Activated CD4-positive, alpha-beta T cell treated with anti-CD3 and anti-CD28 coated beads, Interleukin-2, Interleukin-4, amounts not matched to agents 100 ng/mL and 50 ng/mL, durations not matched to agents 16 hours and 8 hours (primary cell): ENCODE results near the gene SPATA13.
"Not testable (repeated sequence)": the region's sequence is repeated elsewhere in the genome, so short reads cannot be mapped to it uniquely, and the experiment has no call there.

Experiments used
- DNase-seq: peaks from one replicate; pipeline ENCODE4 v3.0.0-alpha.2; 2020; ENCODE audit warnings: low spot score

SPATA13 gene

DNA sequence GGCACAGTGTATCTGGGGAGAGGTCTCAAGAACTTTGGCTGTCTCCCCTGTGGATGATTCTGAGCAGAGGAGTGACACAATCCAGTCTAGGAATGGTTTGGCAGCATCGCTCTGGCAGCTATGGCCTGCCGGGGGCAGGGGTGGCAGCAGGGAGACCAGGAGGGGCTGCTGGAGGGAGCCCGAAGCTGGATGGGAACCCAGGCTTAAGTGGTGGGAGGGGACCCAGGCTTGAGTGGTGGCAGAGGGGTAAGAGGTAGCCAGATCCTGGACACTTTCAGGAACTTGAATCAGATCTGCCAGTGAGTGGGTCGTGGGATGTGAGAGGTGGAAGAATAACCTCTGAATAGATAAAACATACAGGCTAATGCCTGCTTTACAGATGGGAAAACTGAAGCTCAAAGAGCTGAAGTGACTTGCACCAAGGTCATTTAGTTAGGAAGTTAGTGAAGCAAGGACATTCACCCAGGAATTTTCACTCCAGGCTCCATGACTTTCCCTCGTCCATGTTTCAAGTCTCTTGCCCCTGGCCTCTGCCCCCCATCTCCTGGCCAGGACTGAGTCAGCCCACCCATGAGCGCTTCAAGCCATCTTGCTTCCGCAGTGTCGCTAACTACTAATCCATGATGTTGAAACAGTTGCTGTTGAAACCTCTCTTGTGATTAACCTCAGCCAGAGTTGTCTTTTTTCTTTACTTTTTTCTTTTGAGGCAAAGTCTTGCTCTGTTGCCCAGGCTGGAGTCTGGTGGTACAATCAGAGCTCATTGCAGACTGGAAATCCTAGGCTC lies 119.0 kb downstream of the SPATA13 start:
- DNase-seq: no peak

DNA sequence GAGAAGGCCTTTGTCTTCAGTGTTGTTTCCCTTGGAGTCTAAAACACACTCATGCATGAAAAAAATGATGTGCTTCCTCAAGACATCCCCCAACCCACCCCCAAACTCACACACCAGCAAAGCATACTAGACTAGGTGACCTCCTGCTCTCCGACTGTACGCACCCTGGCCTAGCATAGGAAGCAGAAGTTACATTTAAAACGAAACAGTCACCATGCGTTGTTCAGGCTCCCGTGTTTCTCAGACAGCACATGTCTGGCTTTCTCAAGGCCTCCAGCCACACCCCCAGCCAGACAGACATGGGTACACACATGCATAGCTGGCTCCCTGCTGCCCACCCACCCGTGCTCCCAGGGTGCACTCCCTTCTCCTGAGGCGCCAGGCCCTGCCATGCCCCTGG lies 120.2 kb downstream of the SPATA13 start:
- DNase-seq: no peak

DNA sequence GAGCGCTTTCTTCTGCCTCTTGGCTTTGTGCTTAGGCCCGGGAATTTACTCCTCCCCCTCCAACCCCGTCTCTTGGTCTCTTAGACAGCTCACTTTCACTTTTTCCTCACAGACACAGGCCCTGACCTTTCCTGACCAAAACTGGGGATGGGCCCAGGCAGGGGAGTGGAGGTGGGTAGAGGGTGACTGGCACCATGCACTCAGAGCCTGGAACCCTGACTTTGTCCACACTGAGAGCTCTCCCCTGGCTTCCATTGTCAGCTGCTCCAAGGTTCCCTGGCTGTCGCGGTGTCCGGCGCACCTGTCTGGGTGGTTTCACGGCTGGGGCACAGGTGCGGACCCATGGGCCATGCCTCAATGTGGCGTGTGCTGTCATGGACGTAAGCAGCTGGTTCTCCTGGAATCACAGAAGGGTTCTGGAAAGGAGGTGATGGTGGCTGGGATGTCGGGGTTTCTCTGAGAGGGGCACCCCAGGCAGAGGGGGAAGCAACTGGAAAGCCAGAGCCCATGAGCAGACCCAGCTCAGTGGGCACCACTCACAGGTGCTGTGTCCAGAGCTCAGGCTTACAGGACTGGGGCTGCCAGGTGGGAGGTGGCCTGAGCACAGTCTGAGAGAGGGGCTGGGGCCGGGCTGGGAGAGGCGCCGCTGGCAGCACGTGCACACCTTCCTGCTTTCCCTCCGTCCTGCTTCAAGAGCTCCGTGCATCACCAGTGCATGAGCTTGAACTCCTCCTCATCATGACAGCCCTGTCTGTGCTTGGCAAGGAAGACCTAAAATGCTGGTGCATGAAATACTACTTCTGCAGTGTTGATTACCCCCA lies 120.9 kb downstream of the SPATA13 start:
- no peak for DNase-seq

DNA sequence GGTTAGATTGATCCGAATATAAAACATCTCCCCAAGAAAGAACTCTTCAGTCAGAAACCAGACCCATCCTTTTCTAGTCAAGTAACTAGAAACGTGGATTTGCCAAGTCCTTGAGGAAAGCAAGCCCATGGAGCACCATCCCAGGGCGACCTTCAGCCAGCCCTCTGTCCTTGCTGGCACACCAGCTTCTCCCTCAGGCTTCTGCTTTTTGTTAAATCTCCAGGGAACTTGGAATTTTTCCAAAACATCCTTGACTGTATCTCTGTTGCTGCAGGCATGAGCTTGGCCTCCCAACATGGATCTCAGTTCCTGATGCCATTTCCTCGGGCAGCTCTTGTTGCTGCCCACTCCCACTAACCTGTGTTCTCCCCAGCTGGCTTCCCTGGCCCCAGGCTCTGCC lies 121.7 kb downstream of the SPATA13 start:
- no peak for DNase-seq

DNA sequence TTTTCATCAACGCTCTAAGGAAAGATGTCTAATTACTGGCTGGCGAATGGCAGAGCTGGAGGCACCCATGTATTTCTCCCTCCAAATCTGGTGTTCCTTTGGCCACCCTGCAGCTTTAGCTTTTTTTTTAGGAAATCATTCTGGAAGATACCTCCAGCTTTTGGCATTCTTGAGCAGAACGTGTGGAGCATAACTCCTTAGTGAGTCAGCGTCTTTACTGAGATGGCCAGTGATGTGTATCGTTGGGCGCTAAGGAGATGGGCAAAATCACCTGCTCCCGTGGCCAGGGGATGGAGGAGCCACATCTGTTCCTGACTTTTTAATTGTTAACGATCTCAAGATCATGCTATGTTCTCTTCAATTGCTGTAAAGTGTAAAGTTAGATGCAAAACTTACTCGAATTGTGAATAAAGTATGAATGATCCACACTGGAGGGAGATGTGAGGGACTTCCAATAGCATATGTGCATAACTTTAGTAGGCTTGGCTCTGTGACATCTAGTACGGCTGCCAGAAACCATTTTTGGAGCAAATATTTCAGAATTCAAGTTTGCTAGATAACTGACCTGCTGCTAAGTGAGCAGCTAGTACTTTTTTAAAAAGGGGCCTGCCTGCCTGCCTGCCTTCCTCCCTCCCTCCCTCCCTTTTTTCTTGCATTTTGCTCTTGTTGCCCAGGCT lies 124.5 kb downstream of the SPATA13 start:
- DNase-seq: no peak

DNA sequence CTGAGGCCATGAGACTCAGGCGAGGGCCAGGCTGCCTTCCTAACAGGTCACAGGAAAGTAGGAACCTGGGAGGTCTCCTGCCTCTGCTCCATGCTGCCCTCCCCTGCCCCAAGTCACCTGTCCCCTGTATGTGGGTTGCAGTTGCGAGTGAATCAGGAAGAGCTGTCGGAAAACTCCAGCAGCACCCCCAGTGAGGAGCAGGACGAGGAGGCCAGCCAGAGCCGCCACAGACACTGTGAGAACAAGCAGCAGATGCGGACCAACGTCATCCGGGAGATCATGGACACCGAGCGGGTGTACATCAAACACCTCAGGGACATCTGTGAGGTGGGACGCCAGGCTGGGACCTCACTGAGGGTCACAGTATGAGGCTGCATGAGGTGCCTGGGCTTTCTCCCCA lies 126.1 kb downstream of the SPATA13 start:
- DNase-seq: no peak

DNA sequence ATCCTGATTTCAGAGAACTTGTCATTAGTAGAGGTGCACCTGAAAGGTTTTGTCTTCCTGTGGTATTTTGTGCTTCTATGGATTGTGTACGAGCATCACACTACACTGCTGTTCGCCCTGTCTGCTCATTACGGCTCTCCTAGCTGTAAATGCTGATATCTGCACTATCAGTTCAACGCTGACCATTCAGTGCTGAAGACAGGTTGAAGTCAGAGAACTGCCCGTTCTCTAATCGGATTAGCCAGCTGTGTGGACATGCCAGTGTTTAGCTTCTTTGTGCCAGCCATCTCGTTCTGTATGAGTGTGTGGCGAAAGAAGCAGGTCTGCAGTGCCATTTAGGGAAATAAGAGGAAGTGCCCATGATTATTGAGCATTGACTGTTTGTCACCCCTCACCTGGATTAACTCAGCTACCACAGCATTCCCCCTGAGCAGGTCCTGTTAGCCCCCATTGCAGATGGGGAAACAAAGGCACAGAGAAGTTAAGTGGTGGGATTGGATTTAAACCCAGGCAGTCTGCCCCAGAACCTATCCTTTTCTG lies 127.3 kb downstream of the SPATA13 start:
- DNase-seq: no peak

DNA sequence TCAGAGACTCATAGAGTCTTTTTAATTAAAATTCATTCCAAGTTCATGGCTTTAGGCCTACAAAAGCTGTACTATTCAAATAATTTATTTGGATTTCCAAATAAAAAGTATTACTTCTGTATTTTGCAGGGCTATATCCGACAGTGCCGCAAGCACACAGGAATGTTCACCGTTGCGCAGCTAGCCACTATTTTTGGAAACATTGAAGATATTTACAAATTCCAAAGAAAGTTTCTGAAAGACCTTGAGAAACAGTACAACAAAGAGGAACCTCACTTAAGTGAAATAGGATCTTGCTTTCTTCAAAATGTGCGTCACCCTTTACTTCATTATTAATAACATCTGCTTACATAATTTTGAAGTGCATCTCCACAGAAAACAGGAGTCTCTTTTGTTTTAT lies 128.3 kb downstream of the SPATA13 start:
- DNase-seq: no peak

DNA sequence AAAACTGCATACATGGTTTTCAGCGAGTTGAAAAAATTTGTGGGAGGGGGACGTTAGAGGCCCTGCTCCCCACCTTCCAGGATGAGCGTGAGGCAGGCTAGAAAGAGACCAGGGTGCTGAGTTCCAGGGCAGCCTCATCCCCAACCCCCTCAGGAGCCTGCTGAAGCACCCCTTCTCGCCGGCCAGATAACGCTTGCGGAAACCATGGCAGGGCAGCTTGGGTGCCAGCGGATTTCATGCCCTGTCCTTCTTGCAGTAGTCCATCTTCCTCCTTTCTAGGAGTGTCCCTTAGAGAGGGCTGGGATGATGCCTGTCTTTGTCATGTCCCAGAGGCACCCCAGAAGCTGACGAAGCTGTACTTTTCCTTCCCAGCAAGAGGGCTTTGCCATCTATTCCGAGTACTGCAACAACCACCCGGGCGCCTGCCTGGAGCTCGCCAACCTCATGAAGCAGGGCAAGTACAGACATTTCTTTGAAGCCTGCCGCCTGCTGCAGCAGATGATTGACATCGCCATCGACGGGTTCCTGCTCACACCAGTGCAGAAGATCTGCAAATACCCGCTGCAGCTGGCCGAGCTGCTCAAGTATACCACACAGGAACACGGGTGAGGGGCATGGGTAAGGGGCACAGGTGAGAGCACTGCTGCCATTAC lies 129.9 kb downstream of the SPATA13 start:
- DNase-seq: no peak

DNA sequence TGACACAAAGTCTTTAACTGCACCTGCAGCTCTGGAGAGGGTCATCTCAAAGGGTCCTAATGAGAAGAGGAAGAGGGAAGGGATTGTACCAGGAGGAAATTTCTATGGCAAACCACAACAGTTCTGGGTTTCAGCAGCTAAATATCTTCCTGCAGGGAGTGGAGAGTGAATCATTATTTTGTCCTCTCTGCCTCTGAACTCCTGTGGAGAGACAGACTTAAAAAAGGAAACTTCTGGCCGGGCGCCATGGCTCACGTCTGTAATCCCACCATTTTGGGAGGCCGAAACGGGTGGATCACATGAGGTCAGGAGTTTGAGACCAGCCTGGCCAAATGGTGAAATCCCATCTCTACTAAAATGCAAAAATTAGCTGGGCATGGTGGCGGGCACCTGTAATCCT lies 132.0 kb downstream of the SPATA13 start:
- DNase-seq: no peak

DNA sequence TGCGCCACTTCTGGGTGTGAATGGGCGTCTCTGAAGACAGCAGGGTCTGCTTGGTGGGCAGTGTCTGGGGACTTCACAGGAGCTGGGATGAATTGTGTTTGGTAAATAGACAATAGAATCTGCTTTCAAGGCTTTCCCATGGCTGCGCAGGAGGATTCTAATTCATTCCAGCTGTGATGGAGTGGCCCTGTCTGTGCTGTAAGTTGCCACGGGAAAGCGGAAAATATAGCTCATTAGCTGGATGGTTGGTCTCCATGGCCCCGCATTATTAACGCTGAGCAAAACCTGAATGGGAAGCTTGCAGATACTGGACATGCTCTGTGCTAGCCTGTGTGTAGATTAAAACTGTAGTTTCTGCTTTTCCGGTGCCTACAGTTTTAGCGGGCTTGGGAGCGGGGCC lies 133.2 kb downstream of the SPATA13 start:
- no peak for DNase-seq

DNA sequence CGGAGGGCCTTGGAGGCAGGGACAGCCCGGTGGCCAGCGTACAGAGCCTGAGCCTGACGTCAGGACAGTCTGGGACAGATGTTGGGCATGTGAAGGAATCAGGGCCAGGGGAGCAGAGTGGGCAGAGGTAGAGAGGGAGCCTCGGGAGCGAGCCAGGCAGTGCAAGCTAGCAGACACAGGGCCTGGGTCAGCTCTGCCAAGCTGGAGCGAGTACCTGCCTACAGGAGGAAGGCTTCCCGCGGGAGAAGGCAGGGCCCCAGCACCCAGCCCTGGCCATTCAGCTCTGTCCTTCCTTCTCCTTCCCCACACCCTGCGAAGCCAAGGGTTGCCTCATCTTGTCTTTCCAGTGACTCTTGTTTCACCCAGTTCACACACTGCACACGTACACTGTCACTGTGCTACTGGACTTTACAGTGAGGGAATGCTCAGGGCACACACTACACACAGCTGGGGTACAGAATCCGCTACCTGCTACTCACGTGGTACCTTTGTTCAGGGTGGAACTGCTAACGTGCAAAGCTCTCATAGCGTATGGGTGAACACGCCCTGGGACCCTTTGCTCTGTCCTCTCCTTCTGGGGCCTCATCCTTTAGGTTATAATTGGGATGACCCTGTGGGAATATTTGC lies 139.1 kb downstream of the SPATA13 start:
- DNase-seq: no peak

DNA sequence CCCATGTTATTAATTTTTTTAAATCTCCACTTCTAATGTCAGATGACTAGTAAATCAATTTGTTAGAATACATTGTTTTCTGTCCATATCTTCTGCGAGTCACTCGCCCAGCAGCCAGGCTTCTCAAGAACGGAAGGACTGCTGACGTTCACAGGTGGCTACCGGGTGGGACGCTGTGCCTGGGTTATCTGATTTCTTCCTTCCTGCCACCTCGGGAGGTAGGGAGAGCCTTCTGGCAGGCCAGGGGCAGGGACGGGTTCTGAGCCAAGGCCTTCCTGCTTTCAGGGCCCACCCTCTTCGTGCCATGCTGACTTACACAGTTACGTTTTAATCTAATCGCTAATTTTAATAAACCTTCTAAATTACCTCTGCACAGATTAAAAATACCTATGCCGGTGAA lies 140.9 kb downstream of the SPATA13 start:
- no peak for DNase-seq

DNA sequence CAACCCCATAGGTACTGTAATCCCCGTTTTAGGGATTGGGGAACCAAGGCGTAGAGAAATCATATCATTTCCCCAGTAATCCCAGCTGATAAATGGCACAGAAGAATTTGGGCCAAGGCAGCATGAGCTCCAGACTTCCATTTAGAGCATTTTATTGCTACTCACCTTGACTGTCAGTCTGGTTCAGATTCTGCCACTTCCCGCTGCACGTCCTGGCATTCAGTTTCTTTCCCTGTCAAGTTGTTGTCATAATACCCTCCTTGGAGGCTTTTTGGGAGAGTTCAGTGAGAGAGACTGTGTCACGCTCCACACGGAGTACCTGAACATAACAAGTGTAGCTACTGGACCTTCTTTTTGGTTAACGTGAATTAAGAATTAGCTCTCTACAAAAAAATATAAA lies 141.4 kb downstream of the SPATA13 start:
- DNase-seq: no peak

DNA sequence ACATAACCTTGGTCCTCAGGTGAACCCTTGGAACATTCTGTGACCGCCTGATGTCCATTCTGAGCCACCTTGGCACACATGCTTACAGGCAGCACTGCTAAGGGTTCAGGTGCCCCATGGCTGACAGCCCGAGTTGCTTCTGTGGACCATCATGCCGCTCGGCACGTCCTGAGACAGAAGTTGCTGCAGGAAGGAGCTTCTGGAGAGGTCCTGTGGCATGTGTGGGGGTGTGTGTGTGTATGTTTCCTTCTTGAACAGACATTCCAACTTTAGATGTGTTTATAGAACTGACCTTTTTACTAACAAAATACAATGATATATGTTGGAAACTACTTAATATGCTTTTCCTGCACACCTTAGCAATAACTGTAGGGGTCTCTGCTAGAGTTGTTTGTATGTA lies 144.1 kb downstream of the SPATA13 start:
- DNase-seq: no peak

DNA sequence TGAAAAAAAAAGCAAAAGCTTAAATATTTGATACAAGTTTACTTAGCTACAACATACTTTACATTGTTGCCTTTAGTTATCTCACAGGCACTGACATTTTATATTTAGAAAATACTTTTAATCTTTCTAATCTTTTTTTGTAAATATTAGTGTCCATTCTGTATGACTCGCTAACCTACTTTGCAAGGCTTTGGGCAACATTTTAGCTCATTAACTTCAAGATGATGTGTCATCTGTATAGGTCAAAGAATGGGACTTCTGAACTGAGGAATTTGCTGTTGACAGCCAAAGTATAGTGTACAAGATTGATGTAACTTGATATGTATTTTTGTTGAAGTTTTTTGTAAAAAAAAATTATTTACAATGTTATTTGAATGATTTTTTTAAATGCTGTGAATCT lies 146.1 kb downstream of the SPATA13 start:
- DNase-seq: no peak

DNA sequence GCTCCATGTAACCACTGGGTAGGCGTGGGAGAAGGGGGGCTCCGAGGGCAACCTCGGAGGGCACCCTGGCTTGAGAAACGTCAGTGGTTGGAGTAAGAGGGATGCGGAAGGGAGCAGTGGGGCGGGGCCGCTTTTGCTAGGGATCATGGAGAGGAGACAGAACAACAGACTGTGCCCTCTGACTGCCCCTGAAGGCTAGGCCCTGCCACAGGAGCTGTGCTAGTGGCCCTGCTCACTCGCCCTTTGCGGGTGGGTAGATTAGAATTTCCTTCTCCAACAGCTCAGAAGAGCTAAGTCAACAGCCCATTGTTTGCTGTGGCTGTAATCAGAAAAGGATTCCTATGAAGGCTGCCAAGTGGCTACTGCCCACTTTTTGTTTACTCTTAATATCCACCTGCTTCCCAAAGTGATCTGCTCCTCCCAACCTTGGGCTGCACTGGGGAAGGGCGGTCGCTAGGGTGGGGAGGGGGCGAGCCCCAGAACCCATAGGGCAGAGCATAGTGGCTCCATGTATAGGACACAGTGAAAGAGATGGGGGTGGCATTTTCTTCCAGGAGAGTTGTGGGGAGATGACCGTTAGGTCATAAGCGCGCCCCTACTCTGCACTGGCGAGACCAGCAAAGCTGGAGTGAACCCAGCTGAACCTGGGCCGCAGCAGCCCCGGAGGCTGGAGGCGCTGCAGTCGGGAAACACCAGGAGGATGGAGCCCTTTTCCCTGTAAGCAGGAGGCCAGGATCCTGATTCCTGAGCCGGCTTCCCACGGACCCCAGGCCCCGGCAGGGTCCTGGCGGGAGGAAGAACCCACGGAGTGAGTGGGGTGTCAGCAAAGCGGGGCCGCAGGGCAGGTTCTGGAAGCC lies 146.9 kb downstream of the SPATA13 start:
- no peak for DNase-seq

DNA sequence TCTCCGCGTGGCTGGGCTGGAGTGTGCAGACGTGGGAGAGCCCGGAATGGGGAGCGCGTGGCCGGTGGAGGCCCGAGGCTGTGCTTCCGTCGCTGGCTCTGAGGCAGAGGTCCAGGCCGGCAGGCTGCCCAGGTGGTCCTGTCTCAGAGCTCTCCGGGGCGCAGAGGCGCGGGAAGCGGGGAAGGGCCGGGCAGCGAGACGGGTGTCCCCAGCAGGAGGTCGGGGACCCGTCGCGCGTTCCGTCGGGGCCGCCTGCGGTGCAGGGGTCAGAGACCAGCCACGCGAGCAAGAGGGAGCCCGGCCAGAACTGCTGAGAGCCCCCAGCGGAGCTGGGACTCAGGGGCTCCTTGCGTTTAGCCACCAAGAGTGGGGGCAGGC lies 147.5 kb downstream of the SPATA13 start:
- no peak for DNase-seq

DNA sequence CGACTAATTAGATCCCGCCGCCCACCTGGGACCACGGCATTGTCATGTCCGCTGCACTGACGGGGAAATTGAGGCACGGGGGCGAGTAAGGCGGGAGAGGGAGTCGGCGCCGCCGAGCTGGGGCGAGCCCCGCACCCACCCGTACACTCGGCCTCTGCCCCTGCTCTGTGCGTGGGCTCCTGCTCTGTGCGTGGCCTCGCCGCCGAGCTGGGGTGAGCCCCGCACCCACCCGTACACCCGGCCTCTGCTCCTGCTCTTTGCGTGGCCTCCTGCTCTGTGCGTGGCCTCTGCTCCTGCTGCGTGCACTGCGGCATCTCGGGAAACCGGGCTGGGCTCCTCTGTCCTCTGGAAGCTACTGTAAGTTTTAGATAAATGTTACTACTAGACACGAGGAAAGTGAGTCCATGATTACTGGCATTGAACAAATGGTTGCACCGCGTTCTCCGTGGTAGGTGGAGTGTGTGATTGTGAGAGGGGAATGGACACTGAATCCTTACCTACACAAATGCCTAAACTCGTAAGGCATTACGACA lies 148.0 kb downstream of the SPATA13 start:
- DNase-seq: no peak

DNA sequence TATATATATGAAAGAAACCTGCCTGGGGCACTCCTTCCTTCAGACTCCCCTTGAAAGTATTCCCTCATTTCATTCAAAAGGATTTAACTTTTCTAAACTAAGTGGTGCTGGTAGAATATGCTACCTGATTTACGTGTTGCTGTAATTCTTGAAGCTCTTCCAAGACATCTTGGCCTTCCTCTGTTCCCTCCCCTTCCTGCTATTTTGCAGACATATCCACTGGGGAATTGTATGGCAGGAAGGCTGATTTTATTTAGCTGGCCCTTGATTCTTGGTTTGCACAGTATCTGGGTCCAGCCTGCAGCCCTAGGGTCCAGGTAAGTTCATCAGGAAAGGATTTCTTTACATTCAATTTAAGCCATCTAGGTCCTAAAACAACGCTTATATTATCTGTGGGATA lies 148.8 kb downstream of the SPATA13 start, which contains the start of gene C1QTNF9:
Gene C1QTNF9, plus strand, starts transcription at position 281 of the 400 bp plus-strand sequence. CDS start 6,424 bp downstream, outside the sequence.
- not testable (repeated sequence) for DNase-seq
